ENCODE measurements around the gene POMT2.

The POMT2 gene, protein sequence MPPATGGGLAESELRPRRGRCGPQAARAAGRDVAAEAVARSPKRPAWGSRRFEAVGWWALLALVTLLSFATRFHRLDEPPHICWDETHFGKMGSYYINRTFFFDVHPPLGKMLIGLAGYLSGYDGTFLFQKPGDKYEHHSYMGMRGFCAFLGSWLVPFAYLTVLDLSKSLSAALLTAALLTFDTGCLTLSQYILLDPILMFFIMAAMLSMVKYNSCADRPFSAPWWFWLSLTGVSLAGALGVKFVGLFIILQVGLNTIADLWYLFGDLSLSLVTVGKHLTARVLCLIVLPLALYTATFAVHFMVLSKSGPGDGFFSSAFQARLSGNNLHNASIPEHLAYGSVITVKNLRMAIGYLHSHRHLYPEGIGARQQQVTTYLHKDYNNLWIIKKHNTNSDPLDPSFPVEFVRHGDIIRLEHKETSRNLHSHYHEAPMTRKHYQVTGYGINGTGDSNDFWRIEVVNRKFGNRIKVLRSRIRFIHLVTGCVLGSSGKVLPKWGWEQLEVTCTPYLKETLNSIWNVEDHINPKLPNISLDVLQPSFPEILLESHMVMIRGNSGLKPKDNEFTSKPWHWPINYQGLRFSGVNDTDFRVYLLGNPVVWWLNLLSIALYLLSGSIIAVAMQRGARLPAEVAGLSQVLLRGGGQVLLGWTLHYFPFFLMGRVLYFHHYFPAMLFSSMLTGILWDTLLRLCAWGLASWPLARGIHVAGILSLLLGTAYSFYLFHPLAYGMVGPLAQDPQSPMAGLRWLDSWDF

DNA sequence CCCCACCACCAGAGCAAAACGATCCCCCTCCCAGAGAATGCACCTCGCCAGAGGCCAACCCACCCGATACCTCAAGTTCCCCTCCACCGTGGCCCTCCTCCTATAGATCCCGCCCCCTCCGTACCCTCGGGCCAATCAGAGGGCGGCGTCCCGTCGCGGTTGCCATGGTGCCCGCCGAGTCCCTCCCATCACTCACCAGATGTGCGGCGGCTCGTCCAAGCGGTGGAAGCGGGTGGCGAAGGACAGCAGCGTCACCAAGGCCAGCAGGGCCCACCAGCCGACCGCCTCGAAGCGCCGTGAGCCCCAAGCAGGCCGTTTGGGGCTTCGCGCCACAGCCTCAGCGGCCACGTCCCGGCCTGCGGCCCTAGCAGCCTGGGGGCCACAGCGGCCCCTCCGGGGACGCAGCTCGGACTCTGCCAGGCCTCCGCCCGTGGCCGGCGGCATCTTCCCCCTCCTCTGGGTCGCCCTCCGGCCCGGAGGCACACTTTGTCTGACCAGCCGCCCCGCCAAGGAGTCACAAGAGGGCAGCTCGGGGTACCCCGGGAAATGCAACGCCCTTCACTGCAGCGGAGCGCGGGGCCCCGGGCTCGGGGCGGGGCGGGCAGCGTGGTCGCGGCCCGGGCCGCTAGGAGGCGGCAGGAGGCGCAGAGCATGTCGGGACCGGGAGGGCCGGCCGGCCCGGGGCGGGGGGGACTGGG is at the start of gene POMT2:
POMT2 (minus strand) TSS at position 646 of the 698 bp plus-strand sequence; CDS start at position 444, 202 bp downstream.
- TF ChIP-seq, protein P1, sequence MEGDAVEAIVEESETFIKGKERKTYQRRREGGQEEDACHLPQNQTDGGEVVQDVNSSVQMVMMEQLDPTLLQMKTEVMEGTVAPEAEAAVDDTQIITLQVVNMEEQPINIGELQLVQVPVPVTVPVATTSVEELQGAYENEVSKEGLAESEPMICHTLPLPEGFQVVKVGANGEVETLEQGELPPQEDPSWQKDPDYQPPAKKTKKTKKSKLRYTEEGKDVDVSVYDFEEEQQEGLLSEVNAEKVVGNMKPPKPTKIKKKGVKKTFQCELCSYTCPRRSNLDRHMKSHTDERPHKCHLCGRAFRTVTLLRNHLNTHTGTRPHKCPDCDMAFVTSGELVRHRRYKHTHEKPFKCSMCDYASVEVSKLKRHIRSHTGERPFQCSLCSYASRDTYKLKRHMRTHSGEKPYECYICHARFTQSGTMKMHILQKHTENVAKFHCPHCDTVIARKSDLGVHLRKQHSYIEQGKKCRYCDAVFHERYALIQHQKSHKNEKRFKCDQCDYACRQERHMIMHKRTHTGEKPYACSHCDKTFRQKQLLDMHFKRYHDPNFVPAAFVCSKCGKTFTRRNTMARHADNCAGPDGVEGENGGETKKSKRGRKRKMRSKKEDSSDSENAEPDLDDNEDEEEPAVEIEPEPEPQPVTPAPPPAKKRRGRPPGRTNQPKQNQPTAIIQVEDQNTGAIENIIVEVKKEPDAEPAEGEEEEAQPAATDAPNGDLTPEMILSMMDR (IDR thresholded peaks at IDR 0.05): peak; percentile 52 to 60
- Histone ChIP-seq H3K36me3 (no peaks in the 10 kb centered on the region), H3K27me3 (no peaks in the 10 kb centered on the region), H3K9me3 (no peaks in the 10 kb centered on the region), H3K4me1 (peaks cover 0 to 34% (median 16%) of the 10 kb centered on the region in 4 donors), H3K4me3 (peak within 1 kb of the TSS; percentile 90 to 95), H3K27ac (peak within 1 kb of the TSS; percentile 94 to 97)
- DNase-seq: peak; percentile 94 to 97
- intact Hi-C loops (cut with DNase I; ENCODE audit: low total_unique reads): no loop called here

DNA sequence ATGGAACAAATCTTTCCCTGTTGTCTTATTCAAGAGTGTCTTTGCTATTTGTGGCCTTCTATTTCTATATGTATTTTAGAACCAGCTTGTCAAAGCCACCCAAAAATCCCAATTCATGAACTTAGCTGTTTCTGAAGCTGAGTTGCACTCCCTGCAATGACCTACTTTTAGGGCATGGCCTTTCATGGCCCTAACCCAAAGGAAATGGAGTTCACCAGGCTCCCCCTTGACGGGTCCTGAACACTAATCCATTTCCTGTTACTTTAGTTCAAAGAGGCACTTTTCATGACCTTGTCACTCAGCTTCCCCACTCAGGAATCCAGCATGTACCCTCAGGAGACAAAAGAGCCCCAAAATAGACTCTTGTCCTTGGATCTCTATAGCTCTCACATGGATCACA is 48.6 kb upstream of the POMT2 start:
- H3K36me3 ChIP-seq: no peaks in the 10 kb centered on the region
- H3K9me3 ChIP-seq: no peaks in the 10 kb centered on the region
- H3K27ac ChIP-seq: no peak overlapping the region
- intact Hi-C loops (cut with DNase I; ENCODE audit: low total_unique reads): no loop called here
- no peaks in the 10 kb centered on the region for H3K27me3 ChIP-seq
- TF ChIP-seq, protein P1 (IDR thresholded peaks at IDR 0.05): no peak
- no peak overlapping the region for H3K4me3 ChIP-seq
- no peak for DNase-seq
- H3K4me1 ChIP-seq: no peaks in the 10 kb centered on the region

DNA sequence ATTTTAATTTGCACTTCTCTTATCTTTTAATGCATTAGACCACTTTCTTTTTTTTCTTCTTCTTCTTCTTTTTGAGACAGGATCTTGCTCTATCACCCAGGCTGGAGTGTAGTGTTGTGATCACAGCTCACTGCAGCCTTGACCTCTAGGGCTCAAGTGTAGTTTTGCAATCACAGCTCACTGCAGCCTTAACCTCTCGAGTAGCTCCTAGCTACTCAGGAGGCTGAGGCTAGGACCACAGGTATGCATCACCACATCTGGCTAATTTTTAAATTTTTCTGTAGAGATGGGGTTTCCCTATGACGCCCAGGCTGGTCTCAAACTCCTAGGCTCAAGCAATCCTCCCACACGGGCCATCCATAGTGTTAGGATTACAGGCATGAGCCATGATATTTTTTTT is 43.5 kb upstream of the POMT2 start:
- Histone ChIP-seq H3K4me1 (no peaks in the 10 kb centered on the region), H3K27ac (no peak overlapping the region), H3K4me3 (no peak overlapping the region), H3K36me3 (no peaks in the 10 kb centered on the region), H3K9me3 (no peaks in the 10 kb centered on the region), H3K27me3 (no peaks in the 10 kb centered on the region)
- no peak for DNase-seq
- TF ChIP-seq, protein P1 (IDR thresholded peaks at IDR 0.05): no peak
- intact Hi-C loops (cut with DNase I; ENCODE audit: low total_unique reads): no loop called here

DNA sequence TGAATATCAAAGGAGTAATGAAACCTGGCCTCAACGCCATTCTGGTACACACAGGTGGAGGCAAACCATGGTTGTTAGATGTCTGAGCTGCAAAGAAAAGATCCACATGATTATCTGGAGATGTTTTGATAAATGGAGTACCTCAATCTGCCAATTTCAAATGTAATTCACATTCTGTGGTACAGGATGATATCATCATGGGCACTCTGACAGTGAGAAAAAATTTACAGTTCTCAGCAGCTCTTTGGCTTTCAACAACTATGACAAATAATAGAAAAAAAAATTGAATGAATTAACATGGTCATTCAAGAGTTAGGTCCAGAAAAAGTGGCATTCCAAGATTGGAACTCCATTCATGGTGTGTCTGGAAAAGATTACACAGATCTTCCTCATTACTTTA is 38.9 kb upstream of the POMT2 start:
- intact Hi-C loops (cut with DNase I; ENCODE audit: low total_unique reads): no loop called here
- no peak for DNase-seq
- H3K36me3 ChIP-seq: no peaks in the 10 kb centered on the region

DNA sequence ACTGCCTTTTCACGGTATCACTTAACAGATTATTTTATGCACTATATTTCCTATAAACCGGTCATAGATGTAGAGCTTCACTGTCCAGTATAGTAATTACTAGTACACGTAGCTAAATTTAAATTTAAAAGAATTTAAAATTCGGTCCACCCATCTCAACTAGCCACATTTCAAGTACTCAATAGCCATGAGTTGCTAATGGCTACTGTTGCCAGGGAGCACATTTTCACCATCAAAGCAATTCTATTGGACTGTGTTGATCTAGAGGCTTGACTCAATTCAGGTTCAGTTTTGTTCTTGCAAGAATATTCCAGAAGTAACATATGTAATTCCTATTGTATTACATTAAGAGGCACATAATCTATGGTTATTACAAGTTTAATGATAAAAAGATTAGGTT is 36.2 kb upstream of the POMT2 start:
- no peak overlapping the region for H3K4me3 ChIP-seq
- H3K27me3 ChIP-seq: no peaks in the 10 kb centered on the region
- TF ChIP-seq, protein P1 (IDR thresholded peaks at IDR 0.05): no peak
- intact Hi-C loops (cut with DNase I; ENCODE audit: low total_unique reads): no loop called here
- no peak overlapping the region for H3K27ac ChIP-seq
- no peak for DNase-seq
- no peaks in the 10 kb centered on the region for H3K4me1 ChIP-seq
- H3K9me3 ChIP-seq: no peaks in the 10 kb centered on the region
- no peaks in the 10 kb centered on the region for H3K36me3 ChIP-seq

More for the DNA sequence above, 38.9 kb upstream of the POMT2 start:
- H3K4me3 ChIP-seq: no peak overlapping the region
- H3K27me3 ChIP-seq: no peaks in the 10 kb centered on the region
- H3K27ac ChIP-seq: no peak overlapping the region
- TF ChIP-seq, protein P1 (IDR thresholded peaks at IDR 0.05): no peak
- no peaks in the 10 kb centered on the region for H3K4me1 ChIP-seq
- H3K9me3 ChIP-seq: no peaks in the 10 kb centered on the region
